Activated T-helper 1 cell treated with anti-CD3 and anti-CD28 coated beads, Interleukin-12 subunit alpha, Interleukin-12 subunit beta, Interleukin-2, Interleukin-4 antibody, amounts not matched to agents 30 ng/mL and 10 ng/mL and 1 ng/mL, durations not matched to agents 14 hours and 24 hours and 36 hours (primary cell): Measurements from ENCODE around the gene C8B. TPM values are rescaled to one million over a fixed set of nuclear protein-coding genes. Genes with fewer than 3 reads are reported as not detected.

Experiments
- DNase-seq: peaks from one replicate; pipeline ENCODE4 v3.0.0; 2021; ENCODE audit warnings: low spot score
- H3K27ac Mint-ChIP-seq: one replicate; pipeline ENCODE4 v1.8.0; 2021; ENCODE audit warnings: mild to moderate bottlenecking, mixed read lengths
- H3K27me3 Mint-ChIP-seq: one replicate; pipeline ENCODE4 v1.8.0; 2022; ENCODE audit warnings: mild to moderate bottlenecking, moderate library complexity, mixed read lengths; ENCODE audit not compliant: insufficient read depth
- H3K36me3 Mint-ChIP-seq: one replicate; pipeline ENCODE4 v1.8.0; 2021; ENCODE audit warnings: low read depth, mixed read lengths
- H3K4me1 Mint-ChIP-seq: one replicate; pipeline ENCODE4 v1.8.0; 2021; ENCODE audit warnings: low read depth, mixed read lengths
- H3K4me3 Mint-ChIP-seq: one replicate; pipeline ENCODE4 v1.8.0; 2021; ENCODE audit warnings: mild to moderate bottlenecking, moderate library complexity, mixed read lengths
- H3K9me3 Mint-ChIP-seq: one replicate; pipeline ENCODE4 v1.8.0; 2021; ENCODE audit warnings: mixed read lengths
- intact Hi-C: fragments of 100-400 bp; cut with micrococcal nuclease; formaldehyde crosslinking; loops from one replicate; pipeline ENCODE4 v1.15.1; 2024
- total RNA-seq: library from RNA; stranded (reverse); gene quantifications from 2 replicates; pipeline ENCODE4 v1.2.3, GENCODE V29; 2022

C8B gene
- total RNA-seq, result not detected in 2 replicates

- no peak for DNase-seq
- Mint-ChIP-seq H3K9me3 (peaks cover 3% of the 10 kb centered on the region), H3K27ac (no peak within 1 kb of the TSS), H3K36me3 (no peaks in the 10 kb centered on the region), H3K4me1 (no peaks in the 10 kb centered on the region), H3K27me3 (no peaks in the 10 kb centered on the region), H3K4me3 (no peak within 1 kb of the TSS)
- intact Hi-C loops, result no loop called here
These were observed at the start of gene C8B for GRCh38 chr1:56965916-56966697. TSS of gene C8B (minus strand) at chr1:56966015. CDS start at chr1:56965948, 67 bp downstream.

DNA sequence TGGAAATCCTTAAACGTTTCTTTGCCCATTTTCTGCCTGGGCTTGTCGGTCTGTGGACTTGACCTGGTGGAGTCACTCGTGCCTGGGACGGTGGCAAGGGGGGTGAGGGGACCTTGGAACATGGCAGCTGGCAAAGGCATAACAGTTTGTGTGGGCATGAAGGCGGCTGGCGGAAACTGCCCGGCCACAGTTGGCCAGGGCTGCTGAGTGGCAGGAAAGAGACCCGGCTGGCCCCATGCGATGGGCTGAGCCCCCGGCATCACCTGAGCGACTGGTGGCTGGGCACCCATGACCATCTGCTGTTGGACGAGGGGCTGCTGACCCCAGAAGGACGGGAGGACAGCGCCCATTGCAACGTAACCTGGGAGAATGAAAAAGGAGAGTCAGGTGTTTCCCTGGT lies 49.3 kb upstream of the C8B start:
- H3K9me3 Mint-ChIP-seq, result no peaks in the 10 kb centered on the region
- intact Hi-C loops, result no loop called here
- no peaks in the 10 kb centered on the region for H3K4me1 Mint-ChIP-seq
- H3K27me3 Mint-ChIP-seq, result no peaks in the 10 kb centered on the region
- H3K36me3 Mint-ChIP-seq, result no peaks in the 10 kb centered on the region
- no peak overlapping the region for H3K27ac Mint-ChIP-seq
- DNase-seq, result no peak
- no peak overlapping the region for H3K4me3 Mint-ChIP-seq

GRCh38 chr1:57013522-57013921 lies 47.7 kb upstream of the C8B start:
- Mint-ChIP-seq H3K27ac (no peak overlapping the region), H3K4me1 (no peaks in the 10 kb centered on the region), H3K36me3 (no peaks in the 10 kb centered on the region), H3K27me3 (no peaks in the 10 kb centered on the region), H3K9me3 (no peaks in the 10 kb centered on the region), H3K4me3 (no peak overlapping the region)
- intact Hi-C loops, result no loop called here
- no peak for DNase-seq

- no peak overlapping the region for H3K4me3 Mint-ChIP-seq
- H3K27ac Mint-ChIP-seq, result no peak overlapping the region
- intact Hi-C loops, result no loop called here
- DNase-seq, result no peak
- H3K4me1 Mint-ChIP-seq, result no peaks in the 10 kb centered on the region
- no peaks in the 10 kb centered on the region for H3K36me3 Mint-ChIP-seq
- no peaks in the 10 kb centered on the region for H3K27me3 Mint-ChIP-seq
- no peaks in the 10 kb centered on the region for H3K9me3 Mint-ChIP-seq
These were observed 46.5 kb upstream of the C8B start for GRCh38 chr1:57012315-57012714.

- Mint-ChIP-seq H3K4me3 (no peak overlapping the region), H3K27me3 (no peaks in the 10 kb centered on the region), H3K9me3 (no peaks in the 10 kb centered on the region), H3K4me1 (no peaks in the 10 kb centered on the region), H3K27ac (no peak overlapping the region), H3K36me3 (no peaks in the 10 kb centered on the region)
- no peak for DNase-seq
- intact Hi-C loops, result no loop called here
These were observed 44.7 kb upstream of the C8B start for GRCh38 chr1:57010511-57010910.

DNA sequence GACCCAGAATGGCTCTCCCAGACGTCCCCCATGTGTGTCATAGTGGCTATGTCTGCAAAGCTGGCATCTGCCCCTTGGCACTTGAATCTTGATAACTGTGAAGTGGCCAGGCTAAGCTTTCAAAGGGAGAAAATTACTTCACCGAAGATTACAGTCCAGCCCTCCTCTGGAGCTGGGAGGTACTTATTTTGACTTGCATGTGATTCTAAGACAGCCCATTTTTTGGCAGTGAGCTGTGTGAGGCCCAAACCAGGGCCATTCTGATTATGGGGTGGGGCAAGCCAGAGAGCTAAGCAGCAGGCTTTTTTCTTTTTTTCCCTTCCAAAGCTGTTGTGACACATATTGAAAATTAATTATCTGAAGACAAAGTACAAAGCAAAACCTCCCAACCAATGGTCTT lies 42.1 kb upstream of the C8B start:
- Mint-ChIP-seq H3K4me1 (no peaks in the 10 kb centered on the region), H3K4me3 (no peak overlapping the region), H3K27ac (no peak overlapping the region), H3K9me3 (no peaks in the 10 kb centered on the region), H3K36me3 (no peaks in the 10 kb centered on the region), H3K27me3 (no peaks in the 10 kb centered on the region)
- DNase-seq, result no peak
- intact Hi-C loops, result no loop called here

DNA sequence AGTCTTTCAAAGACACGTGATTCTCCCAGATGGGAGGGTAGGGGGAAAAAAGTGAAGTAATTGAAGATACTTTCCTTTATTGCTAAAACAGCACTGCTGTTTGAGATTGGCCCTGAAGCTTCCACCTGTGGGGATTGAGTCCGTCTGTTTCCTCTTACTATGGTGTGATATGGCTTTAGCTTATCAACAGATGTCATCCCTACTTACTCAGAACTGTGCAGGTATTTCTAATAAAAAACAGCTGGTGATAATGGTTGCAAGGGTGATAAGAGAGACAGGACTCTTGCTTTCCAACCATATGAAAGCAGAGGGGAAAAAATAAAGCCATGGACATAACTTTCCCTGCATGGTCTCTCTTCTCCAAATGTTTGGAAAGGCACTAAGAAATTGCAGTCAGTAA lies 41.7 kb upstream of the C8B start:
- H3K4me1 Mint-ChIP-seq, result no peaks in the 10 kb centered on the region
- intact Hi-C loops, result no loop called here
- no peak overlapping the region for H3K4me3 Mint-ChIP-seq
- no peaks in the 10 kb centered on the region for H3K27me3 Mint-ChIP-seq
- no peak overlapping the region for H3K27ac Mint-ChIP-seq
- no peaks in the 10 kb centered on the region for H3K36me3 Mint-ChIP-seq
- H3K9me3 Mint-ChIP-seq, result no peaks in the 10 kb centered on the region
- no peak for DNase-seq

DNA sequence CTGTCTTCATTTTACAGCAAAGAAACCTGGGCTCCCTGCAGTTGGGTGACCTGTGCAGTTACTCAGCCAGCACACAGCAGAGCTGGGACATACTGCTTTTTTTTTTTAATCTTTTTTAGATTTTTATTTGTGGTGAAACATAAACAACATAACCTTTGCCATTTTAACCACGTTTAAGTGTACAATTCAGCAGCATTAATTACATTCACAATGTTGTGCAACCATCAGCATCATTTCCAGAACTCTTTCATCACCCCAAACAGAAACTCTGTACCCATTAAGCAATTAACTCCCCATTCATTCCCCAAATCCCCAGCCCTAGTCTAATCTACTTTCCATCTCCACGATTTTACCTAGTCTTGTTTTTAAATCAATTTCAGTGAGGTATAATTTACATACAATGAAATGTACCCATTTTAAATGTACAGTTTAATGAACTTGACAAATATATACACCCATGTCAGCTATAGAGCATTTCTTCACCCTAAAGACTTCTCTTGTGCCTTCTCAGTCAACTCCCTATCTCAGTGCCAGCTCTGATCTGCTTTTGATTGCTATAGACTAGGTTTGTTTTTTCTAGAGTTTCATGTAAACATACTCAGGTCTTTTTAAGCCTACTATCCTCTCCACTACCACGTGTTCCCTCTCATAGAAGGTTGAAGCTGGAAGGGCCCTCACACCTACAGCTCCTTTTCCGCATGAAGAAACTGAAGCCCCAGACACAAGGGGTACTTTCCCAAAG lies 37.8 kb upstream of the C8B start:
- no peaks in the 10 kb centered on the region for H3K27me3 Mint-ChIP-seq
- no peaks in the 10 kb centered on the region for H3K9me3 Mint-ChIP-seq
- no peaks in the 10 kb centered on the region for H3K4me1 Mint-ChIP-seq
- no peak for DNase-seq
- no peaks in the 10 kb centered on the region for H3K36me3 Mint-ChIP-seq
- intact Hi-C loops, result no loop called here
- H3K4me3 Mint-ChIP-seq, result no peak overlapping the region
- no peak overlapping the region for H3K27ac Mint-ChIP-seq

DNA sequence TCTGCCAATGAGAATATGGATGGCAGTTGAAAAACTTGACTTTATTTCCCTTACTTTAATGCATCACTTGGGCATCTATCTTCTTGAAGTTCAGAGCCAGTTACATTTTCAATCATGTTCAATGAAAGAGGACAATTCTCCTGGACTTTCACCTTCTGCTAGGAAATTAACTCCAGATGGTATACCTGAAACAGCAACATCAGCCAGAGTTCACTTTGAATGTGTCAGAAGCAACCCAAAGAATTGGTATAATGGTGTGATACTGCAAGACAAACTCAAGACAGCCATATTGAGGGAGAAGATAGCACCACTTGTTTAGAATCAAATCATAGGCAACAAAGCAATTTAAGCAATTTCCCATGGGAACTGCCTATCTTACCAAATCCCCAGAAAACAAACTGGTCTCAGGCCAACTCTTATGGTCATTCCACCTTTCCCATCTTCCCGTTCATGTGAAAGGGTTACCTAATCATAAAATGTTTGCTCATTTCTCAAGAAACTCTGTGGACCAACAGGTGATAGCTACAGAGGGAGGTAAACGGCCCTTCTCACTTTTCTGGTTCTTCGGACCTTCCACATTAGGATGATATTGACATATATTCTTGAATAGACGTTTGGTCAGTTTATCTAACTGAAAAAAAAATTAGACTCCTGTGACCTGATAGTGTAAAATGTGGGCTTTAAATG lies 29.7 kb upstream of the C8B start:
- Mint-ChIP-seq H3K4me1 (no peaks in the 10 kb centered on the region), H3K27ac (no peak overlapping the region), H3K27me3 (no peaks in the 10 kb centered on the region), H3K9me3 (no peaks in the 10 kb centered on the region), H3K4me3 (no peak overlapping the region), H3K36me3 (no peaks in the 10 kb centered on the region)
- no peak for DNase-seq
- intact Hi-C loops, result no loop called here

- no peak overlapping the region for H3K27ac Mint-ChIP-seq
- no peak for DNase-seq
- H3K4me3 Mint-ChIP-seq, result no peak overlapping the region
- H3K4me1 Mint-ChIP-seq, result no peaks in the 10 kb centered on the region
- intact Hi-C loops, result no loop called here
- H3K36me3 Mint-ChIP-seq, result no peaks in the 10 kb centered on the region
- H3K9me3 Mint-ChIP-seq, result no peaks in the 10 kb centered on the region
- H3K27me3 Mint-ChIP-seq, result no peaks in the 10 kb centered on the region
These were observed 27.7 kb upstream of the C8B start for GRCh38 chr1:56993475-56993874.

GRCh38 chr1:56992318-56993125 lies 26.7 kb upstream of the C8B start:
- Mint-ChIP-seq H3K4me1 (no peaks in the 10 kb centered on the region), H3K36me3 (no peaks in the 10 kb centered on the region), H3K27ac (no peak overlapping the region), H3K9me3 (no peaks in the 10 kb centered on the region), H3K27me3 (peaks cover 1% of the 10 kb centered on the region), H3K4me3 (no peak overlapping the region)
- no peak for DNase-seq
- intact Hi-C loops, result no loop called here

DNA sequence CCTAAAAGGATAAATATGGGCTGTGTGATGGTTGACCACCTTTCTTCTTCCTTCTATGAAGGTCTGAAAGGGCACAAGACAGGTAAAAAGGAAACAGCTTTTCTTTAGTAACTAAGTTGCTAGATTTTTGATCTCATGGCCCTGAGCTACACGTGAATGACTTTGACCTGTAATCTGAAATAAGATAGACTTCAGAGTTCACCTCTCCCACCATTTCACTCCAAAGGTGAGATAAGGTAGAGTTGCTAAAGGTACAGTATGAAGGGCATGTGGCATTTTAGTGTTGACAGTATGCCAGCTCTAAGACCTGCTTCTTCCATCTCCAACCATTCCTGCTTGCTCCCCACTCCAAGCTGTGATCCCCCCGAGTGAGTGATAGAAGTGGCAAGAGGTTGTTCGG lies 25.8 kb upstream of the C8B start:
- Mint-ChIP-seq H3K4me3 (no peak overlapping the region), H3K4me1 (no peaks in the 10 kb centered on the region), H3K27me3 (peaks cover 1% of the 10 kb centered on the region), H3K9me3 (no peaks in the 10 kb centered on the region), H3K36me3 (no peaks in the 10 kb centered on the region), H3K27ac (no peak overlapping the region)
- DNase-seq, result no peak
- intact Hi-C loops, result no loop called here
